Esophagus (tissue), 2 donors: ENCODE measurements around the gene EVA1A. TPM values are rescaled to one million over a fixed set of nuclear protein-coding genes. Genes with fewer than 3 reads are reported as not detected.

Source experiments
- H3K27ac ChIP-seq, 2 donors: one replicate each; pipeline ENCODE4 v1.5.1; 2013; ENCODE audit warnings: low read depth in 2 of 2, mild to moderate bottlenecking in 2 of 2, inconsistent platforms in 1 of 2, low read length in 1 of 2, moderate library complexity in 1 of 2
- H3K27me3 ChIP-seq, 2 donors: one replicate each; pipeline ENCODE4 v1.6.1; 2013; ENCODE audit warnings: low read length in 2 of 2, control low read depth in 1 of 2, mild to moderate bottlenecking in 1 of 2; ENCODE audit not compliant: insufficient read depth in 2 of 2, control insufficient read depth in 1 of 2
- H3K36me3 ChIP-seq, 2 donors: one replicate each; pipeline ENCODE4 v1.6.1; 2013; ENCODE audit warnings: low read length in 1 of 2; ENCODE audit not compliant: control insufficient read depth in 2 of 2, insufficient read depth in 2 of 2
- H3K4me1 ChIP-seq, 2 donors: one replicate each; pipeline ENCODE4 v1.6.1; 2013; ENCODE audit warnings: low read length in 1 of 2; ENCODE audit not compliant: control insufficient read depth in 2 of 2, insufficient read depth in 2 of 2
- H3K4me3 ChIP-seq, 2 donors: one replicate each; pipeline ENCODE4 v1.5.1; 2013; ENCODE audit warnings: low read length in 2 of 2, mild to moderate bottlenecking in 2 of 2, low read depth in 1 of 2, moderate library complexity in 1 of 2
- H3K9me3 ChIP-seq, 2 donors: one replicate each; pipeline ENCODE4 v1.6.1; 2013; ENCODE audit warnings: mild to moderate bottlenecking in 2 of 2, low read depth in 1 of 2, low read length in 1 of 2, moderate library complexity in 1 of 2; ENCODE audit not compliant: control insufficient read depth in 2 of 2, insufficient read depth in 1 of 2
- WGBS, 2 donors: extraction: QIAGEN DNeasy Blood & Tissue Kit; methylation state at CpG; one replicate each; pipeline ENCODE4 v1.1.7; 2013; 5-methylcytosine and 5-hydroxymethylcytosine counted together
- polyA plus RNA-seq, 2 donors: library from polyadenylated mRNA; stranded (reverse); fragments of 200-250 nt; gene quantifications; one replicate each; pipeline ENCODE4 v1.2.3, GENCODE V29; 2013
- donor health status: healthy with polysubstance abuse.
- donor health status: Bipolar disorder and iron deficiency.

The EVA1A gene
- polyA plus RNA-seq, 2 donors, result 0.71 to 0.94 TPM

GRCh38 chr2:75592888-75593287 is 32.1 kb upstream of the EVA1A start:
- Histone ChIP-seq H3K27ac (no peak overlapping the region), H3K4me1 (no peaks in the 10 kb centered on the region), H3K27me3 (no peaks in the 10 kb centered on the region), H3K9me3 (no peaks in the 10 kb centered on the region), H3K36me3 (no peaks in the 10 kb centered on the region), H3K4me3 (no peak overlapping the region)
- WGBS, 2 donors, result 83 to 92% methylated on average over 5 of the region's 5 CpGs

- Histone ChIP-seq H3K36me3 (no peaks in the 10 kb centered on the region), H3K4me3 (no peak overlapping the region), H3K9me3 (no peaks in the 10 kb centered on the region), H3K27me3 (no peaks in the 10 kb centered on the region), H3K27ac (no peak overlapping the region), H3K4me1 (no peaks in the 10 kb centered on the region)
- 39 to 40% methylated on average over 4 of the region's 4 CpGs for WGBS, 2 donors
These were observed 31.3 kb upstream of the EVA1A start for GRCh38 chr2:75592030-75592429.

DNA sequence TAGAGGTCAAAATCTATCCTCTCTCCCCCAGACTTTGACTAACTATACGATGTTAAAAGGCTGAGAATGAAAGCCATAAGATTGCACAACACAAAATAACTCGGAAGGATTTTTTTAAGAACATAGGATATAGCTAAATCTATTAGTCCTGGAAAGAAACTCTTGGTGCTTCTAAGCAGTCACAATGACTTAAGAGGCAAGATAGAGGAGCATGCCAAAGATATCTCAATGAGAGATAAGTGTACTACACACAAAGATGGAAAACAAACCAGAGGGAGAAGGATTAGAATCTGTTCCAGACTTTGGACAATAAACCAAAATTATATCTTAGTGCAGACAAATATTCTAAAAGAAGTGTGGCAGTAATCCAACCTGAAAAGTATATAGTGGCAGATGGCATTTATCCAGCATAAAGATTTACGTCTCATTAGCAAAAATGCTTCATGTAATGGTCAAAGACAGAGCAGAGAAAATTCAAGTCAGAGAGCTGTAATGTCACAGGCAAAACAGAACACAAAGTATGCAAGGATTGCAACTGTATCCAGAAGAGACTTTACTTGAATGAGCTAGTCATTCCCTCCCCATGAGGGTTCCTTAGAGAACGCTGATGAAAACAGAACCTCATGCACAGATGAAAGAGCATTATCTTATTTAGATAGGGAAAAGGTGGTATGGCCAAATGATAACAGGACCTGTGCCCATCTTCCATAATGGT is 28.8 kb upstream of the EVA1A start:
- no peak overlapping the region for H3K27ac ChIP-seq

GRCh38 chr2:75587954-75588587 is 27.3 kb upstream of the EVA1A start:
- WGBS, 2 donors, result 88 to 90% methylated on average over 5 of the region's 5 CpGs

More for the DNA sequence above, 28.8 kb upstream of the EVA1A start:
- Histone ChIP-seq H3K4me3 (no peak overlapping the region), H3K27me3 (no peaks in the 10 kb centered on the region), H3K9me3 (no peaks in the 10 kb centered on the region), H3K36me3 (no peaks in the 10 kb centered on the region), H3K4me1 (no peaks in the 10 kb centered on the region)
- WGBS, 2 donors, result 50 to 58% methylated on average over 4 of the region's 4 CpGs

DNA sequence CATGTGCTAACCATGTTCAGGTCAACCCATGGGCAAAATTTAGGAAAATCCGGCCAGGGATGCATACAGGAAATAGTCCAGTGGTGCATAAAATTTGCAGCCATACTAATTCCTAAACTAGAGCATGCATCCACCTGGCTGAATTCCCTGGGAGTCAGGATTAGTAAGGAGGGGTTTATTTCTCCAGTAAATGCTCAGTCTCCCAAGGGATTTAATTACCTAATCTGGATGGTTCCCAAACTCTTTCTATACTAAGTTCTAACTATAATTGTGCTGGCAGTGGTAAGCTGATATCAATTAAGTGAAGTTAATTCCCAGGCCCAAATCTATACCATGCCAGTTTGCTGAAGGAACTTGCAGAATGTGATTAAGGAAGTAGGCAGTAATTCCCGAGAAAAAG is 26.2 kb upstream of the EVA1A start:
- Histone ChIP-seq H3K4me3 (no peak overlapping the region), H3K27ac (no peak overlapping the region), H3K36me3 (no peaks in the 10 kb centered on the region), H3K9me3 (no peaks in the 10 kb centered on the region), H3K27me3 (no peaks in the 10 kb centered on the region), H3K4me1 (no peaks in the 10 kb centered on the region)
- 86% methylated on average over 2 of the region's 2 CpGs for WGBS, 2 donors

More at GRCh38 chr2:75587954-75588587, 27.3 kb upstream of the EVA1A start:
- no peaks in the 10 kb centered on the region for H3K27me3 ChIP-seq
- H3K9me3 ChIP-seq, result no peaks in the 10 kb centered on the region
- H3K36me3 ChIP-seq, result no peaks in the 10 kb centered on the region
- no peak overlapping the region for H3K4me3 ChIP-seq
- no peak overlapping the region for H3K27ac ChIP-seq
- H3K4me1 ChIP-seq, result no peaks in the 10 kb centered on the region

DNA sequence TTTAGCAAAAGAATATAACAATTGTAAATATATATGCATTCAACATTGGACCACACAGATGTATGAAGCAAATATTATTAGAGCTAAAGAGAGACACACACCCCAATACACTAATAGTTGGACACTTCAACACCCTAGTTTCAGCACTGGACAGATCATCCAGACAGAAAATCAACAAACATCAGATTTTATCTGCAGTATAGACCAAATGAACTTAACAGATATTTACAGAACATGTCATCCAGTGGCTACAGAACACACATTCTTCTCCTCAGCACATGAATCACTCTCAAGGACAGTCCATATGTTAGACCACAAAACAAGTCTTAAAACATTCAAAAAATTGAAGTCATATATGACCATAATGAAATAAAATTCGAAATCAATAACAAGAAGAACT is 22.1 kb upstream of the EVA1A start:
- H3K27me3 ChIP-seq, result no peaks in the 10 kb centered on the region
- no peak overlapping the region for H3K4me3 ChIP-seq
- no peaks in the 10 kb centered on the region for H3K36me3 ChIP-seq
- no peaks in the 10 kb centered on the region for H3K4me1 ChIP-seq
- no peak overlapping the region for H3K27ac ChIP-seq
- WGBS, 2 donors, result 77 to 80% methylated on average over 1 of the region's 1 CpG
- H3K9me3 ChIP-seq, result no peaks in the 10 kb centered on the region

DNA sequence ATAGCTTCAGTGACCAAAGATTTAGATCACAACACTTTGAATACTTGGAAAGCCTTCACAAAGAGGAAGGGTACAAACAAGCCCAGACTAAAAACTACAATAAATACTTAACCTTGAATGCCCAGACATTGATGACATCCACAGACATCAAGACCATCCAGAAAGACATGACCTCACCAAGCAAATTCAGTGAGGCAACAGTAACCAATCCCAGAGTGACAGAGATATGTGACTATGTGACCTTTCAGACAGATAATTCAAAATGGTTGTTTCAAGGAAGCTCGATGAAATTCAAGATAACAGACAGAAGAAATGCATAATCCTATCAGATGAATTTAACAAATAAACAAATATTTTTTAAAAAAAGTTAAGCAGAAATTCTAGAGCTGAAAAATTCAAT is 19.9 kb upstream of the EVA1A start:
- 80 to 93% methylated on average over 1 of the region's 1 CpG for WGBS, 2 donors
- H3K4me1 ChIP-seq, result no peaks in the 10 kb centered on the region

DNA sequence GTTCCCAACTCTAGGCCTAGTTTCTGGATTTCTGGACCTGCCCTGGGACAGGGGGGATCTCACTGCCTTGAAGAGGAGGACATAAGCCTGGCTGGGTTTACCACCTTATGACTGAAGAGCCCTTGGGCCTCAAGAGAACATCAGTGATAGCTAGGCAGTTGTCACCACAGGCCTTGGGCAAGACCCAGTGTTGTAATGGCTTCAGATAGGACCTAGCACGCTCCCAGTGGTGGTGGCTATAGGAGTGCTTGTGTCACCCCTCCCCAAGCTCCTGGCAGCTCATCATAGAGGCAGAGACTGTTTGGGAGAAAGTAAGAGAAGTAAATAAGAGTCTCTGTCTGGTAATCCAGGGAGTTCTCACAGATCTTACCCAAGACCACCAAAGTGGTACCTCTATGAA is 19.4 kb upstream of the EVA1A start:
- Histone ChIP-seq H3K27me3 (no peaks in the 10 kb centered on the region), H3K4me3 (no peak overlapping the region), H3K36me3 (no peaks in the 10 kb centered on the region), H3K9me3 (no peaks in the 10 kb centered on the region), H3K4me1 (no peaks in the 10 kb centered on the region), H3K27ac (no peak overlapping the region)
- 90 to 94% methylated on average over 1 of the region's 1 CpG for WGBS, 2 donors

More for the DNA sequence above, 19.9 kb upstream of the EVA1A start:
- Histone ChIP-seq H3K36me3 (no peaks in the 10 kb centered on the region), H3K27ac (no peak overlapping the region), H3K9me3 (no peaks in the 10 kb centered on the region), H3K27me3 (no peaks in the 10 kb centered on the region), H3K4me3 (no peak overlapping the region)

DNA sequence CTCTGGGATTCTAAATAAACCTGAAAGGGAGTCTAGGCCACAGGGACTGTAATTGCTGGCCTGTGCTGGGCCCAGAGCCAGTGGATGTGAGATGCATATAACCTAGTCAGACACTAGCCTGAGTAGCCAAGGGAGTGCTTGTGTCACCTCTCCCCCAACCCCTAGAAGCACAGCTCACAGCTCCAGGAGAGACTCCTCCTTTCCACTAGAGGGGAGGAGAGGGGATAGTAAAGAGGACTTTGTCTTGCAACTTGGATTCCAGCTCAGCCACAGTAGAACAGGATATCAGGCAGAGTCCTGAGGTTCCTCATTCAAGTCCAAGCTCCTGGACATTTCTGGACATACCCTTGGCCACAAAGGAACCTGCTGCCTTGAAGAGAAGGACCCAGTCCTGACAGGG is 18.4 kb upstream of the EVA1A start:
- no peaks in the 10 kb centered on the region for H3K9me3 ChIP-seq
- no peaks in the 10 kb centered on the region for H3K27me3 ChIP-seq
- no peak overlapping the region for H3K4me3 ChIP-seq
- no peak overlapping the region for H3K27ac ChIP-seq
- H3K4me1 ChIP-seq, result no peaks in the 10 kb centered on the region
- H3K36me3 ChIP-seq, result no peaks in the 10 kb centered on the region

DNA sequence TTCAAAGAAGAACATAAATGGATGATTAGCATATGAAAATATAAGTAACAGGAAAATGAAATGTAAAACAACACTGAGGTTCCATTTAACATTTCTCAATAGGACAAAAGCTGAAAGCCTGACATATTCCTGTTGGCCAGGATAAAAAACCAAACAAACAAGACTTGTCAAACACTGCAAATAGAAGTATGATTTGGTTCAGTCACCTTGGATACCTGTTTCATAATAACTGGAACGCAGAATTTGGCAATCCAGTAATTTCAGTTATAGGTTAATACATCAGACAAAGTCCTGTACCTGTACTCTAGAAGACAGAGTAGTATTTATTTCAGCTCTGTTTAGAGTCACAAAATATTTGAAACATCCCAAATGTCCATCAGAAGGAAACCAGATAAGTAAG is 16.5 kb upstream of the EVA1A start:
- no peaks in the 10 kb centered on the region for H3K27me3 ChIP-seq
- no peaks in the 10 kb centered on the region for H3K9me3 ChIP-seq
- no peak overlapping the region for H3K4me3 ChIP-seq
- 50 to 58% methylated on average over 1 of the region's 1 CpG for WGBS, 2 donors
- no peaks in the 10 kb centered on the region for H3K4me1 ChIP-seq
- H3K36me3 ChIP-seq, result no peaks in the 10 kb centered on the region
- H3K27ac ChIP-seq, result no peak overlapping the region
